Brain microvascular endothelial cell (primary cell): ENCODE measurements around the gene PPARD.
"Not testable (repeated sequence)": the region's sequence is repeated elsewhere in the genome, so short reads cannot be mapped to it uniquely, and the experiment has no call there.

Source experiments
- DNase-seq: peaks from one replicate; pipeline ENCODE4 v3.0.0-alpha.2; 2020
- H3K27ac ChIP-seq: fragments of 250-450 bp; sonication (Bioruptor Pico); 2 replicates; pipeline ENCODE4 v1.5.1; 2020; ENCODE audit warnings: mild to moderate bottlenecking, moderate library complexity
- H3K27me3 ChIP-seq: fragments of 250-450 bp; sonication (Bioruptor Pico); replicated peaks from 2 replicates; pipeline ENCODE4 v1.5.1; 2020; ENCODE audit warnings: mild to moderate bottlenecking
- H3K36me3 ChIP-seq: fragments of 250-450 bp; sonication (Bioruptor Pico); replicated peaks from 2 replicates; pipeline ENCODE4 v1.5.1; 2020; ENCODE audit warnings: mild to moderate bottlenecking
- H3K4me3 ChIP-seq: 2 replicates; pipeline ENCODE4 v1.5.1; 2011; ENCODE audit warnings: low read depth, mild to moderate bottlenecking, control low read depth, low read length, moderate library complexity
- CTCF ChIP-seq: IDR thresholded peaks from 2 replicates; pipeline ENCODE4 v1.5.1; 2011; ENCODE audit warnings: low read depth, mild to moderate bottlenecking, moderate library complexity, low read length, control low read depth, inconsistent platforms; ENCODE audit errors: missing control alignments
- in situ Hi-C: cut with HindIII; loops from 2 replicates; pipeline ENCODE4 v1.10.0; 2017; ENCODE audit warnings: low sequenced_read_pairs, low pct_ligation_motif_present

PPARD gene

DNA sequence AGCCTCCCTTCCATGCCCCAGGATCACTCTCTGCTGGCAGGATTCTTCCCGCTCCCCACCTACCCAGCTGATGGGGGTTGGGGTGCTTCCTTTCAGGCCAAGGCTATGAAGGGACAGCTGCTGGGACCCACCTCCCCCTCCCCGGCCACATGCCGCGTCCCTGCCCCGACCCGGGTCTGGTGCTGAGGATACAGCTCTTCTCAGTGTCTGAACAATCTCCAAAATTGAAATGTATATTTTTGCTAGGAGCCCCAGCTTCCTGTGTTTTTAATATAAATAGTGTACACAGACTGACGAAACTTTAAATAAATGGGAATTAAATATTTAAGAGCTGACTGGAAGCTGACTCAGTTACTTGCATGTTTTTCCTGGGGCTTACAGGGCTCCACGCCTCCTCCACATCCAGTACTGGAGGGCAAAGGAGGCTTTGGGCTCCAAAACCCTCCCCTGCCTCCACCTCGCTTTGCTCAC lies 85.5 kb downstream of the PPARD start:
- in situ Hi-C loops, result no loop called here
- peak overlapping the region; percentile 12 for H3K4me3 ChIP-seq
- peak overlapping the region; percentile 78 for H3K27ac ChIP-seq
- peak; percentile 60 for DNase-seq
- TF ChIP-seq CTCF, result no peak
- H3K27me3 ChIP-seq, result no peaks in the 10 kb centered on the region
- peaks cover 10% of the 10 kb centered on the region for H3K36me3 ChIP-seq

- Histone ChIP-seq H3K27ac (peak overlapping the region; percentile 78), H3K36me3 (peaks cover 10% of the 10 kb centered on the region), H3K4me3 (peak overlapping the region; percentile 12), H3K27me3 (no peaks in the 10 kb centered on the region)
- in situ Hi-C loops, result no loop called here
- no peak for TF ChIP-seq CTCF
- DNase-seq, result no peak
Measured at GRCh38 chr6:35428421-35429149, 86.2 kb downstream of the PPARD start.

DNA sequence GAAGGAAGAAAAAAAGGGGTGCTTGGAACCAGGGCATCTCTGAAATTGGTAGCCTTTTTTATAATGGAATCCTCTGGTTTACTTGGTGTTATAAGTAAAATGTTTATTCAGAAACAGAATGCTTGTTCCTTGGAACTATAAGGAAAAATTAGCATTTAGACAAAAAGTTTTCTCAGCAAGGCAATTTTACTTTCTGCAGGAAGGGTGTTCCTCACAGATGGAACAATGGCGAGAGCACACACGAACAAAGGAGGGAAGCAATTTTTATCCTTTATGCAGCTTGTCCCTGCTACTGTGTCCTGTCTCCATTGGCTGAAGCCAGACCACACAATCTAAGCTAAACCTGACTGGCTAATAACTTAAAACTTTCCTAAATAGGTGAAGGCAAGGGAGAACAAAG lies 87.1 kb downstream of the PPARD start:
- no peaks in the 10 kb centered on the region for H3K27me3 ChIP-seq
- H3K4me3 ChIP-seq, result no peak overlapping the region
- in situ Hi-C loops, result no loop called here
- no peak for TF ChIP-seq CTCF
- peaks cover 4% of the 10 kb centered on the region for H3K36me3 ChIP-seq
- no peak for DNase-seq
- no peak overlapping the region for H3K27ac ChIP-seq

GRCh38 chr6:35432291-35432690 lies 89.9 kb downstream of the PPARD start:
- Histone ChIP-seq H3K4me3 (no peak overlapping the region), H3K27ac (no peak overlapping the region), H3K36me3 (no peaks in the 10 kb centered on the region), H3K27me3 (no peaks in the 10 kb centered on the region)
- no peak for TF ChIP-seq CTCF
- in situ Hi-C loops, result no loop called here
- no peak for DNase-seq

- H3K4me3 ChIP-seq, H3K36me3 ChIP-seq, H3K27ac ChIP-seq, DNase-seq, in situ Hi-C loops, H3K27me3 ChIP-seq: not testable (repeated sequence)
Measured at GRCh38 chr6:35432702-35433101, 90.3 kb downstream of the PPARD start.

DNA sequence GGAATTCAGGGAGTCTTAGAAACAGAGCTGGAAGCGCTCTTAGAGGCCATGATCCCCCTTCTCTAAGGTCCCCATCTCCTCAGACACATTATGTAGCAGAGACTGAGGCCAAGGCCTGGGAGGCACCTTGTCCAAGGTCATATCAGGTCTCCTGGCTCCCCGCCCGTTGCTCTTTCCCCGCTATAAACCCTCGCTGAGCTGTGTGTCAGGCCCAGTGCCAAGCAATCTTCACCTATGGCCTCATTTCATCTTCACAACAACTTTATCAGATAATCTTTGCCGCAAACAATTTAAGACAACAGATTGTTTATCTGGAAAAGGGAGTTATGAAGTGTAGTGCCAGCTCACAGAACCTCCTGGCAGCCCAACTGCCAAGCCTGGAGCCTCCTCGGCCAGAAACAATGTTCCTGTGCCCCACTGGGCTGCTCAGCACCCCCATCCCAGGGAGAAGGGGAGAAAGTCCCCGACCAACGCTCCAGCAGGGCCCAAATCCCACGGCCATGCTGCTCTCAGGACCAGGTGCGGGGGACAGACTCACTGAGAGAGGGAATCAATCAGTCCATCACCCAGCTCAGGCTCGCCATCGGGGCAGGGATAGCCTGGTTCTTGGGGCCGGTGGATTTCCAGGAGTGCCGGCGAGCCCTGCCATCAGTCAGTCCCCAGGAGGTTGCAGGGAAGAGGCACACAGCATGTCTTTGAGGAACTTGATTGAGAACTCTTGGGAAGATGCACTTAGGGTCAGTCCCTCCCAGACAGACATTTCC lies 92.9 kb downstream of the PPARD start:
- in situ Hi-C loops, result no loop called here
- no peaks in the 10 kb centered on the region for H3K27me3 ChIP-seq

More for the DNA sequence above, 92.9 kb downstream of the PPARD start:
- no peak for DNase-seq
- no peak for TF ChIP-seq CTCF
- Histone ChIP-seq H3K27ac (no peak overlapping the region), H3K4me3 (no peak overlapping the region), H3K36me3 (no peaks in the 10 kb centered on the region)
